Caco-2 (cell line): ENCODE data around the gene LRRTM4. TPM values are rescaled to one million over a fixed set of nuclear protein-coding genes. Genes with fewer than 3 reads are reported as not detected.

ENCODE experiments used
- BruUV-seq: library from RNA; stranded (reverse); fragments of 400-500 nt; replicated peaks from 2 replicates; lab custom pipeline; 2021; lab: Mats Ljungman, UMichigan
- CTCF ChIA-PET: fragments of 300-600 bp; sonication (Branson Sonifier 250); formaldehyde crosslinking; loops from one replicate; lab custom pipeline; 2022; ENCODE audit warnings: antibody characterized with exemption; lab: Charles Lee
- POLR2A ChIA-PET: fragments of 300-600 bp; sonication (Branson Sonifier 250); formaldehyde crosslinking; loops from one replicate; lab custom pipeline; 2022; ENCODE audit warnings: antibody characterized with exemption; lab: Charles Lee
- DNase-seq, 2 experiments: peaks; one replicate each; pipeline versions ENCODE4 v3.0.0 to v3.0.0-alpha.2; 2020 to 2022
- H3K27me3 ChIP-seq: replicated peaks from 2 replicates; pipeline ENCODE4 v1.6.0; 2011; ENCODE audit warnings: low read length; ENCODE audit not compliant: control insufficient read depth, insufficient read depth
- H3K36me3 ChIP-seq: 2 replicates; pipeline ENCODE4 v1.5.1; 2011; ENCODE audit warnings: low read length; ENCODE audit not compliant: control insufficient read depth, insufficient read depth
- H3K4me1 ChIP-seq: fragments of 250-450 bp; sonication (Bioruptor Pico); 2 replicates; pipeline ENCODE4 v1.5.1; 2020; ENCODE audit warnings: mild to moderate bottlenecking
- H3K4me3 ChIP-seq: 2 replicates; pipeline ENCODE4 v1.5.1; 2011; ENCODE audit warnings: low read depth, mild to moderate bottlenecking, control low read depth, low read length
- H3K9me3 ChIP-seq: fragments of 250-450 bp; sonication (Bioruptor Pico); 2 replicates; pipeline ENCODE4 v1.5.1; 2020; ENCODE audit warnings: mild to moderate bottlenecking, moderate library complexity
- H3K27ac Mint-ChIP-seq: one replicate; pipeline ENCODE4 v1.8.0; 2022; ENCODE audit warnings: mixed read lengths; ENCODE audit not compliant: unreplicated experiment
- H3K27me3 Mint-ChIP-seq: one replicate; pipeline ENCODE4 v1.8.0; 2022; ENCODE audit warnings: mixed read lengths; ENCODE audit not compliant: insufficient read depth, unreplicated experiment
- H3K36me3 Mint-ChIP-seq: one replicate; pipeline ENCODE4 v1.8.0; 2022; ENCODE audit warnings: mild to moderate bottlenecking, mixed read lengths; ENCODE audit not compliant: insufficient read depth, unreplicated experiment
- H3K4me1 Mint-ChIP-seq: one replicate; pipeline ENCODE4 v1.8.0; 2022; ENCODE audit warnings: low read depth, mixed read lengths; ENCODE audit not compliant: unreplicated experiment
- H3K4me3 Mint-ChIP-seq: one replicate; pipeline ENCODE4 v1.8.0; 2022; ENCODE audit warnings: mild to moderate bottlenecking, moderate library complexity, mixed read lengths; ENCODE audit not compliant: unreplicated experiment
- H3K9me3 Mint-ChIP-seq: one replicate; pipeline ENCODE4 v1.8.0; 2022; ENCODE audit warnings: mixed read lengths; ENCODE audit not compliant: unreplicated experiment
- intact Hi-C: fragments of 100-400 bp; cut with micrococcal nuclease; formaldehyde crosslinking; loops from one replicate; pipeline ENCODE4 v1.10.0; 2022; ENCODE audit not compliant: unreplicated experiment
- total RNA-seq: library from RNA; stranded (reverse); gene quantifications from 2 replicates; pipeline ENCODE4 v1.2.3, GENCODE V29; 2022
- TF ChIP-seq, protein P1 (sequence below), 2 experiments: fragments of 200-600 bp in 1 of 2; IDR thresholded peaks; 1 replicate in 1 of 2; 2 replicates in 1 of 2; pipeline versions ENCODE4 v1.5.1 to v1.8.0; 2011 to 2022; ENCODE audit warnings: antibody characterized with exemption in 1 of 2, control low read depth in 1 of 2, inconsistent platforms in 1 of 2, low read depth in 1 of 2, low read length in 1 of 2, mild to moderate bottlenecking in 1 of 2, moderate library complexity in 1 of 2; ENCODE audit not compliant: insufficient read depth in 1 of 2, severe bottlenecking in 1 of 2, unreplicated experiment in 1 of 2

The LRRTM4 gene
- total RNA-seq, 1 experiment from 2014 or later = 0.32 TPM

- CTCF ChIA-PET = no interaction called here
- H3K4me1 Mint-ChIP-seq = no peaks in the 10 kb centered on the region
- no peaks in the 10 kb centered on the region for H3K27me3 ChIP-seq
- no peak for DNase-seq
- H3K27me3 Mint-ChIP-seq = peaks cover 5% of the 10 kb centered on the region
- H3K27ac Mint-ChIP-seq = no peak overlapping the region
- no peaks in the 10 kb centered on the region for H3K36me3 ChIP-seq
- TF ChIP-seq, protein P1, sequence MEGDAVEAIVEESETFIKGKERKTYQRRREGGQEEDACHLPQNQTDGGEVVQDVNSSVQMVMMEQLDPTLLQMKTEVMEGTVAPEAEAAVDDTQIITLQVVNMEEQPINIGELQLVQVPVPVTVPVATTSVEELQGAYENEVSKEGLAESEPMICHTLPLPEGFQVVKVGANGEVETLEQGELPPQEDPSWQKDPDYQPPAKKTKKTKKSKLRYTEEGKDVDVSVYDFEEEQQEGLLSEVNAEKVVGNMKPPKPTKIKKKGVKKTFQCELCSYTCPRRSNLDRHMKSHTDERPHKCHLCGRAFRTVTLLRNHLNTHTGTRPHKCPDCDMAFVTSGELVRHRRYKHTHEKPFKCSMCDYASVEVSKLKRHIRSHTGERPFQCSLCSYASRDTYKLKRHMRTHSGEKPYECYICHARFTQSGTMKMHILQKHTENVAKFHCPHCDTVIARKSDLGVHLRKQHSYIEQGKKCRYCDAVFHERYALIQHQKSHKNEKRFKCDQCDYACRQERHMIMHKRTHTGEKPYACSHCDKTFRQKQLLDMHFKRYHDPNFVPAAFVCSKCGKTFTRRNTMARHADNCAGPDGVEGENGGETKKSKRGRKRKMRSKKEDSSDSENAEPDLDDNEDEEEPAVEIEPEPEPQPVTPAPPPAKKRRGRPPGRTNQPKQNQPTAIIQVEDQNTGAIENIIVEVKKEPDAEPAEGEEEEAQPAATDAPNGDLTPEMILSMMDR (IDR thresholded peaks at IDR 0.05; ENCODE audit: insufficient read depth in 1 of 2, low read depth in 1 of 2, low read length in 1 of 2, severe bottlenecking in 1 of 2, unreplicated experiment in 1 of 2) = no peak
- H3K4me1 ChIP-seq = no peaks in the 10 kb centered on the region
- no peaks in the 10 kb centered on the region for H3K36me3 Mint-ChIP-seq
- H3K9me3 ChIP-seq = no peaks in the 10 kb centered on the region
- intact Hi-C loops = no loop called here
- POLR2A ChIA-PET = no interaction called here
- no TSS peak for BruUV-seq
- no peak overlapping the region for H3K4me3 ChIP-seq
- no peaks in the 10 kb centered on the region for H3K9me3 Mint-ChIP-seq
- H3K4me3 Mint-ChIP-seq = no peak overlapping the region
These were observed 671.2 kb downstream of the LRRTM4 start for GRCh38 chr2:76851000-76851399.

DNA sequence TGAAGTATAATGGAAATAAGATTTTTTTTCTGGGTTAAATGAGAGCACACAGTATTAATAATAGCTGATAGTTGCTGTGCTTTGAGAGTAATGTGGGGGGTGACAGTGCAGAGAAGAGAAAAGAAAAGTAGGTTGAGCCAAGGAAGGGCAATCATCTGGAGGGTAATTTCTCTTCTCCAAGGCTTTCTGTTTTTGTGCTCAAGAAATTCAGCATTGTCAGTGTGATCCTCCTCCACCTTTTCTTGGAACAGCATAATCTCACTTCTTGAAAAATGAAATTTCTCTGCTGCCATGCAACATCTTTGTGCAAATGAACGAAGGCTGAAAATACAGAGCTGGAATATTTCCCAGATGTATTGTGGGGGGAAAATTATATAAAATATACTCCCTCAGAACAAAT is 673.1 kb downstream of the LRRTM4 start:
- no peaks in the 10 kb centered on the region for H3K4me1 ChIP-seq
- no peak for DNase-seq
- no peaks in the 10 kb centered on the region for H3K9me3 ChIP-seq
- CTCF ChIA-PET = no interaction called here
- TF ChIP-seq, protein P1 (IDR thresholded peaks at IDR 0.05; ENCODE audit: insufficient read depth in 1 of 2, low read depth in 1 of 2, low read length in 1 of 2, severe bottlenecking in 1 of 2, unreplicated experiment in 1 of 2) = no peak
- H3K4me3 ChIP-seq = no peak overlapping the region
- Mint-ChIP-seq H3K4me3 (no peak overlapping the region), H3K4me1 (no peaks in the 10 kb centered on the region), H3K9me3 (no peaks in the 10 kb centered on the region), H3K27me3 (no peaks in the 10 kb centered on the region), H3K36me3 (no peaks in the 10 kb centered on the region), H3K27ac (no peak overlapping the region)
- BruUV-seq = no TSS peak
- intact Hi-C loops = loop anchor here (2.0 kb wide), 1 partner anchor 32 kb away; no protein-coding TSS in a partner anchor
- no peaks in the 10 kb centered on the region for H3K27me3 ChIP-seq
- H3K36me3 ChIP-seq = no peaks in the 10 kb centered on the region
- POLR2A ChIA-PET = no interaction called here

GRCh38 chr2:76839826-76840225 is 682.4 kb downstream of the LRRTM4 start:
- CTCF ChIA-PET = no interaction called here
- Mint-ChIP-seq H3K36me3 (no peaks in the 10 kb centered on the region), H3K9me3 (no peaks in the 10 kb centered on the region), H3K27me3 (no peaks in the 10 kb centered on the region), H3K4me3 (no peak overlapping the region), H3K4me1 (no peaks in the 10 kb centered on the region), H3K27ac (no peak overlapping the region)
- H3K36me3 ChIP-seq = no peaks in the 10 kb centered on the region
- no peaks in the 10 kb centered on the region for H3K4me1 ChIP-seq
- no peak for DNase-seq
- intact Hi-C loops = no loop called here
- TF ChIP-seq, protein P1 (IDR thresholded peaks at IDR 0.05; ENCODE audit: insufficient read depth in 1 of 2, low read depth in 1 of 2, low read length in 1 of 2, severe bottlenecking in 1 of 2, unreplicated experiment in 1 of 2) = no peak
- POLR2A ChIA-PET = no interaction called here
- no peaks in the 10 kb centered on the region for H3K9me3 ChIP-seq
- BruUV-seq = no TSS peak
- H3K4me3 ChIP-seq = no peak overlapping the region
- H3K27me3 ChIP-seq = no peaks in the 10 kb centered on the region
